Nephron (organoid): ENCODE results near the gene MRPS9.
A peak's percentile ranks its signal among the peaks of the same experiment; 100 is the strongest.

Experiments
- H3K27ac Mint-ChIP-seq, 3 experiments: 2 replicates each; pipeline ENCODE4 v1.8.0; 2020; ENCODE audit warnings: mixed read lengths in 3 of 3, mild to moderate bottlenecking in 2 of 3, moderate library complexity in 1 of 3
- H3K27me3 Mint-ChIP-seq: 2 replicates; pipeline ENCODE4 v1.8.0; 2021; ENCODE audit warnings: low read depth, mild to moderate bottlenecking, moderate library complexity, mixed read lengths
- H3K36me3 Mint-ChIP-seq: 2 replicates; pipeline ENCODE4 v1.8.0; 2020; ENCODE audit warnings: low read depth, mixed read lengths
- H3K4me1 Mint-ChIP-seq: 2 replicates; pipeline ENCODE4 v1.8.0; 2020; ENCODE audit warnings: mixed read lengths
- H3K4me3 Mint-ChIP-seq, 3 experiments: 2 replicates each; pipeline ENCODE4 v1.8.0; 2020; ENCODE audit warnings: mild to moderate bottlenecking in 3 of 3, mixed read lengths in 3 of 3, moderate library complexity in 2 of 3
- H3K9me3 Mint-ChIP-seq: 2 replicates; pipeline ENCODE4 v1.8.0; 2020; ENCODE audit warnings: mixed read lengths
- TF ChIP-seq, protein P1 (sequence below), 3 experiments: fragments of 200-600 bp; sonication (generic); IDR thresholded peaks; one replicate each; pipeline ENCODE4 v1.5.0; 2021; ENCODE audit warnings: antibody characterized with exemption in 3 of 3; ENCODE audit not compliant: unreplicated experiment in 3 of 3

Gene MRPS9

GRCh38 chr2:105038383-105039061 lies 653 bp downstream of the MRPS9 start:
- Mint-ChIP-seq H3K27ac (peak overlapping the region; percentile 79 to 96 (median 89)), H3K27me3 (no peaks in the 10 kb centered on the region), H3K36me3 (no peaks in the 10 kb centered on the region), H3K4me1 (peaks cover 18% of the 10 kb centered on the region), H3K9me3 (no peaks in the 10 kb centered on the region), H3K4me3 (peak overlapping the region; percentile 91 to 98 (median 97))
- TF ChIP-seq, protein P1, sequence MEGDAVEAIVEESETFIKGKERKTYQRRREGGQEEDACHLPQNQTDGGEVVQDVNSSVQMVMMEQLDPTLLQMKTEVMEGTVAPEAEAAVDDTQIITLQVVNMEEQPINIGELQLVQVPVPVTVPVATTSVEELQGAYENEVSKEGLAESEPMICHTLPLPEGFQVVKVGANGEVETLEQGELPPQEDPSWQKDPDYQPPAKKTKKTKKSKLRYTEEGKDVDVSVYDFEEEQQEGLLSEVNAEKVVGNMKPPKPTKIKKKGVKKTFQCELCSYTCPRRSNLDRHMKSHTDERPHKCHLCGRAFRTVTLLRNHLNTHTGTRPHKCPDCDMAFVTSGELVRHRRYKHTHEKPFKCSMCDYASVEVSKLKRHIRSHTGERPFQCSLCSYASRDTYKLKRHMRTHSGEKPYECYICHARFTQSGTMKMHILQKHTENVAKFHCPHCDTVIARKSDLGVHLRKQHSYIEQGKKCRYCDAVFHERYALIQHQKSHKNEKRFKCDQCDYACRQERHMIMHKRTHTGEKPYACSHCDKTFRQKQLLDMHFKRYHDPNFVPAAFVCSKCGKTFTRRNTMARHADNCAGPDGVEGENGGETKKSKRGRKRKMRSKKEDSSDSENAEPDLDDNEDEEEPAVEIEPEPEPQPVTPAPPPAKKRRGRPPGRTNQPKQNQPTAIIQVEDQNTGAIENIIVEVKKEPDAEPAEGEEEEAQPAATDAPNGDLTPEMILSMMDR (IDR thresholded peaks at IDR 0.05; ENCODE audit: unreplicated experiment in 3 of 3): no peak

GRCh38 chr2:105039559-105039958 lies 1.7 kb downstream of the MRPS9 start:
- TF ChIP-seq, protein P1 (IDR thresholded peaks at IDR 0.05; ENCODE audit: unreplicated experiment in 3 of 3): no peak
- H3K36me3 Mint-ChIP-seq: peaks cover under 1% of the 10 kb centered on the region
- H3K27ac Mint-ChIP-seq: peak overlapping the region in 1 of 3 experiments; percentile 21
- H3K4me1 Mint-ChIP-seq: peaks cover 18% of the 10 kb centered on the region
- H3K4me3 Mint-ChIP-seq: peak overlapping the region; percentile 73 to 87 (median 77)
- no peaks in the 10 kb centered on the region for H3K9me3 Mint-ChIP-seq
- H3K27me3 Mint-ChIP-seq: no peaks in the 10 kb centered on the region

DNA sequence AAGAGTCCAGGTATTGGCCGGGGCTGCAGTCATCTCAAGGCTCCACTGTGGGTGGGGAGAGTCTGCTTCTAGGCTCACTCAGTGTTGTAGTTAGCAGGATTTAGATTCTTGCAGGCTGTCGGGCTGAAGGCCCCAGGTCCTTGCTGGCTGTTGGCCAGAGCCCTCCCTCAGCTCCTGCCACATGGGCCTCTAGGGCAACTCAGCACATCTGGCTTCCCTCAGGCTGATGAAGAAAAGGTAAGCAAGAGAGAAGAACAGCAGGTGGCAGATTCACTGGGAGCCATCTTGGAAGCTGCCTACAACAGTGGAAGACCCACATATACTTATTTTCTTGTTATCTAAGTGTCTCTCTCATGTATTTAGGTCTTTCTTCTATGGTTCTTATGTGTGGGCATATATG lies 4.3 kb downstream of the MRPS9 start:
- H3K36me3 Mint-ChIP-seq: peaks cover 15% of the 10 kb centered on the region
- no peaks in the 10 kb centered on the region for H3K9me3 Mint-ChIP-seq
- TF ChIP-seq, protein P1 (IDR thresholded peaks at IDR 0.05; ENCODE audit: unreplicated experiment in 3 of 3): no peak
- H3K27ac Mint-ChIP-seq: no peak overlapping the region
- peak overlapping the region in 1 of 3 experiments; percentile 34 for H3K4me3 Mint-ChIP-seq
- H3K4me1 Mint-ChIP-seq: peaks cover 14% of the 10 kb centered on the region
- H3K27me3 Mint-ChIP-seq: no peaks in the 10 kb centered on the region

DNA sequence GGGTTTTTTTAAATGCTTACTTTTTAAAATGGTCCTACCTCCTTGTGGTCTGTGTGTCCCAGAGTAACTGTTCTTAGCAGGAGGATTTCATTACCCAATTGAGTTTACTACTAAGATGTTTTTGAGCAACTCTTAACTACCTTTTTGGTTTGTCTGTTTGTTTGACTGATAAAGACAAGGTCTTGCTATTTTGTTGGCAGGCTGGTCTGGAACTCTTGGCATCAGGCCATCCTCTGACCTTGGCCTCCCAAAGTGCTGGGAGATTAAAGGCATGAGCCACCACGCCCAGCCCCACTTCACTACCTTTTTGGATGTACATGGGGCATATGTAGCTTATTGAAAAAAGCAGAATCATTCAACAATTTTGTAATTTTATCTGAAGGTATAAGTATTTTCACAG lies 14.9 kb downstream of the MRPS9 start:
- TF ChIP-seq, protein P1 (IDR thresholded peaks at IDR 0.05; ENCODE audit: unreplicated experiment in 3 of 3): no peak
- H3K36me3 Mint-ChIP-seq: peaks cover 60% of the 10 kb centered on the region
- H3K4me1 Mint-ChIP-seq: no peaks in the 10 kb centered on the region
- peaks cover 33% of the 10 kb centered on the region for H3K9me3 Mint-ChIP-seq
- no peak overlapping the region for H3K27ac Mint-ChIP-seq
- H3K27me3 Mint-ChIP-seq: no peaks in the 10 kb centered on the region
- H3K4me3 Mint-ChIP-seq: no peak overlapping the region

GRCh38 chr2:105055613-105056012 lies 17.7 kb downstream of the MRPS9 start:
- H3K27me3 Mint-ChIP-seq: no peaks in the 10 kb centered on the region
- no peak overlapping the region for H3K27ac Mint-ChIP-seq
- H3K9me3 Mint-ChIP-seq: peaks cover 24% of the 10 kb centered on the region
- H3K36me3 Mint-ChIP-seq: peaks cover 45% of the 10 kb centered on the region
- H3K4me1 Mint-ChIP-seq: no peaks in the 10 kb centered on the region
- TF ChIP-seq, protein P1 (IDR thresholded peaks at IDR 0.05; ENCODE audit: unreplicated experiment in 3 of 3): no peak
- no peak overlapping the region for H3K4me3 Mint-ChIP-seq

DNA sequence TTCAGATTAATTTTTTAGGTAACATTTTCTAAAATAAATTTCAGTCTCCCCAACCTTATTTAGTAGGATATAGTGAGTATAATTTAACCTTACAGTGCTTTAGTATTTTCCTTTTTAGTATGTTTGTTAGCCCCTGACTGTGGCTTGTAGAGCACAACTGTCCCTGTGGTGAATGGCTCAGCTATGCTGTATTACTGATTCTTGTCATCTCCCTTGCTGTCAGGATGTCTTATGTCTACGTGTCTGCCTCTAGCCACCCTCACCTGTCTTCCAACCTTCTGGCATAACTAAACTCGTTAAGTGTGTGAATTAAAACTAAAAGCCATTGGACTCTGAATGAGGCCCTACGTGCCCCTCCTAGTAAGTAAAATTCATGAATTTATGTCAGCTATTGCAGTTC lies 18.4 kb downstream of the MRPS9 start:
- H3K27ac Mint-ChIP-seq: no peak overlapping the region
- TF ChIP-seq, protein P1 (IDR thresholded peaks at IDR 0.05; ENCODE audit: unreplicated experiment in 3 of 3): no peak
- H3K27me3 Mint-ChIP-seq: no peaks in the 10 kb centered on the region
- H3K36me3 Mint-ChIP-seq: peaks cover 40% of the 10 kb centered on the region
- no peaks in the 10 kb centered on the region for H3K4me1 Mint-ChIP-seq
- H3K9me3 Mint-ChIP-seq: peaks cover 18% of the 10 kb centered on the region
- H3K4me3 Mint-ChIP-seq: no peak overlapping the region
